ENCODE measurements around the gene DOC2A. TPM values are rescaled to one million over a fixed set of nuclear protein-coding genes. Genes with fewer than 3 reads are reported as not detected.

Gene DOC2A
- total and polyA plus RNA-seq, 10 of the 15 experiments (the other 5 are each of a cell fraction or from before 2014, with no cell fraction given): 0.06 to 0.17 (median 0.12) TPM; not detected in 6

- Histone ChIP-seq H3K27ac (ENCODE audit: control insufficient read depth, insufficient read depth) (peak overlapping the region; percentile 90; the same call in 1 of the 2 replicates), H3K4me3 (peak overlapping the region; percentile 99), H3K9me3 (replicated peaks; ENCODE audit: control insufficient read depth, insufficient read depth, low read length) (no peaks in the 10 kb centered on the region; the same call in 2 of the 3 replicates), H4K20me1 (ENCODE audit: control insufficient read depth, insufficient read depth) (no peaks in the 10 kb centered on the region), H3K4me2 (ENCODE audit: control insufficient read depth, insufficient read depth) (peak overlapping the region; percentile 91), H3K4me1 (ENCODE audit: control insufficient read depth, insufficient read depth, low read length) (peaks cover 9% of the 10 kb centered on the region), H3K79me2 (ENCODE audit: control insufficient read depth, insufficient read depth, low read length) (peaks cover 37% of the 10 kb centered on the region), H2AFZ (ENCODE audit: control insufficient read depth, low read depth, low read length) (no peak overlapping the region), H3K27me3 (replicated peaks in 1 of 2; ENCODE audit: control insufficient read depth in 2 of 2, insufficient read depth in 2 of 2, low read length in 1 of 2) (no peaks in the 10 kb centered on the region), H3K36me3 (ENCODE audit: control insufficient read depth in 2 of 2, insufficient read depth in 2 of 2, low read length in 1 of 2) (peaks cover 14% of the 10 kb centered on the region in 2 experiments), H3K9ac (ENCODE audit: control insufficient read depth, insufficient read depth, low read length) (peak overlapping the region; percentile 86)
- ChIA-PET POLR2A (interaction anchor here (0.6 to 6.0 kb wide), 5 partner anchors 13 to 272 kb away, joined by 3 to 53 read pairs (median 8); partner anchors contain the start of genes HIRIP3, INO80E and TMEM219), CTCF (interaction anchor here (0.7 to 2.8 kb wide), 8 partner anchors 13 to 167 kb away, joined by 3 to 14 read pairs (median 5); partner anchors contain the start of genes KCTD13 and TMEM219), SMC1A (ENCODE audit: uncharacterized antibody, unreplicated experiment) (interaction anchor here (1.1 to 3.2 kb wide), 3 partner anchors 13 to 54 kb away, joined by 3 to 11 read pairs (median 4); partner anchors contain the start of gene TMEM219), RAD21 (ENCODE audit: unreplicated experiment) (interaction anchor here (0.5 kb wide), 1 partner anchor 93 kb away, joined by 3 read pairs; no protein-coding TSS in a partner anchor)
- intact Hi-C loops (cut with micrococcal nuclease; ENCODE audit: unreplicated experiment) (no loop called here), in situ Hi-C loops (cut with MboI) (no loop called here)
- ATAC-seq: no peak
- BruUV-seq (replicated peaks): no TSS peak
- TF ChIP-seq SMARCA5 (IDR thresholded peaks at IDR 0.05) (peak; percentile 56; the same call in 1 of the 2 replicates), ESRRA (IDR thresholded peaks at IDR 0.05; ENCODE audit: low read length) (peak; percentile 98), HDAC2 (IDR thresholded peaks at IDR 0.05) (no peak), ASH2L (IDR thresholded peaks at IDR 0.05; ENCODE audit: borderline replicate concordance, low read depth) (no peak), YY1 (IDR thresholded peaks at IDR 0.05; ENCODE audit: low read depth, low read length) (no peak)
- 21% methylated on average over 5 of the region's 5 CpGs for WGBS (ENCODE audit: insufficient coverage, insufficient replicate concordance, low lambda C conversion rate, missing lambda C conversion rate)
- no peak for DNase-seq (ENCODE audit: low read depth, low spot score)
- no peak for FAIRE-seq
Measured at GRCh38 chr16:29975134-29975538, 35.7 kb downstream of the DOC2A start.

Measured in GM12878 (cell line).